Measurements from ENCODE around the gene ZNF699.
"Not testable (repeated sequence)": the region's sequence is repeated elsewhere in the genome, so short reads cannot be mapped to it uniquely, and the experiment has no call there.

The ZNF699 gene

GRCh38 chr19:9309139-9309973, at the start of gene ZNF699:
ZNF699 (minus strand) TSS chr19:9309838; CDS start chr19:9305119, 4,719 bp downstream.
- peak; percentile 98 for DNase-seq (ENCODE audit: low read depth, low spot score)

- DNase-seq (ENCODE audit: low read depth, low spot score) = no peak
Observed at GRCh38 chr19:9354651-9355050, 45.0 kb upstream of the ZNF699 start.

GRCh38 chr19:9353011-9353410, 43.4 kb upstream of the ZNF699 start:
- DNase-seq (ENCODE audit: low read depth, low spot score) = no peak

GRCh38 chr19:9352505-9352904, 42.9 kb upstream of the ZNF699 start:
- DNase-seq (ENCODE audit: low read depth, low spot score) = no peak

- DNase-seq (ENCODE audit: low read depth, low spot score) = no peak
Observed at GRCh38 chr19:9348671-9349070, 39.0 kb upstream of the ZNF699 start.

- no peak for DNase-seq (ENCODE audit: low read depth, low spot score)
Observed at GRCh38 chr19:9348253-9348652, 38.6 kb upstream of the ZNF699 start.

- no peak for DNase-seq (ENCODE audit: low read depth, low spot score)
Observed at GRCh38 chr19:9345005-9345404, 35.4 kb upstream of the ZNF699 start.

GRCh38 chr19:9342610-9343304, 33.1 kb upstream of the ZNF699 start:
- DNase-seq (ENCODE audit: low read depth, low spot score) = peak; percentile 1

- DNase-seq (ENCODE audit: low read depth, low spot score) = no peak
Observed at GRCh38 chr19:9329999-9330398, 20.4 kb upstream of the ZNF699 start.

- DNase-seq (ENCODE audit: low read depth, low spot score) = no peak
Observed at GRCh38 chr19:9324584-9324962, 14.9 kb upstream of the ZNF699 start.

GRCh38 chr19:9323919-9324583, 14.4 kb upstream of the ZNF699 start, which contains the start of gene ZNF559:
ZNF559 (plus strand) TSS chr19:9324179; CDS start chr19:9338550, 14,371 bp downstream.
- peak; percentile 99 for DNase-seq (ENCODE audit: low read depth, low spot score)

GRCh38 chr19:9323557-9323918, 13.9 kb upstream of the ZNF699 start:
- DNase-seq (ENCODE audit: low read depth, low spot score) = no peak

- not testable (repeated sequence) for DNase-seq (ENCODE audit: low read depth, low spot score)
Observed at GRCh38 chr19:9322201-9322600, 12.6 kb upstream of the ZNF699 start.

GRCh38 chr19:9321756-9322155, 12.1 kb upstream of the ZNF699 start:
- DNase-seq (ENCODE audit: low read depth, low spot score) = not testable (repeated sequence)

- DNase-seq (ENCODE audit: low read depth, low spot score) = no peak
Observed at GRCh38 chr19:9321338-9321737, 11.7 kb upstream of the ZNF699 start.

GRCh38 chr19:9313756-9314155, 4.1 kb upstream of the ZNF699 start:
- no peak for DNase-seq (ENCODE audit: low read depth, low spot score)

GRCh38 chr19:9309974-9310446, 372 bp upstream of the ZNF699 start:
- no peak for DNase-seq (ENCODE audit: low read depth, low spot score)

GRCh38 chr19:9308091-9308770, 1.4 kb downstream of the ZNF699 start:
- DNase-seq (ENCODE audit: low read depth, low spot score) = no peak

GRCh38 chr19:9306443-9306842, 3.2 kb downstream of the ZNF699 start:
- DNase-seq (ENCODE audit: low read depth, low spot score) = no peak

- peak; percentile 8 for DNase-seq (ENCODE audit: low read depth, low spot score)
Observed at GRCh38 chr19:9296336-9296735, 13.3 kb downstream of the ZNF699 start.

GRCh38 chr19:9295411-9295849, 14.2 kb downstream of the ZNF699 start:
- DNase-seq (ENCODE audit: low read depth, low spot score) = peak; percentile 7

Data from ELF-1 (cell line).